Keratinocyte (primary cell): ENCODE data around the gene ELMOD1. TPM values are rescaled to one million over a fixed set of nuclear protein-coding genes. Genes with fewer than 3 reads are reported as not detected.

ENCODE experiments used
- DNase-seq: peaks from one replicate; pipeline ENCODE4 v3.0.0-alpha.2; 2011; ENCODE audit warnings: low read depth, missing footprints, low spot score
- FAIRE-seq: peaks from 2 replicates; lab custom pipeline; 2011; peaks lifted over from hg19 to GRCh38; lab: Jason Lieb, UNC
- H2AFZ ChIP-seq: 2 replicates; pipeline ENCODE4 v1.6.0; 2012; ENCODE audit warnings: low read length, control low read depth, inconsistent platforms; ENCODE audit not compliant: control insufficient read depth
- H3K27ac ChIP-seq: 2 replicates; pipeline ENCODE4 v1.5.1; 2011; ENCODE audit warnings: low read length; ENCODE audit not compliant: control insufficient read depth, insufficient read depth
- H3K27me3 ChIP-seq: 3 replicates; pipeline ENCODE4 v1.6.0; 2011; ENCODE audit warnings: low read length; ENCODE audit not compliant: control insufficient read depth, insufficient read depth; ENCODE audit errors: extremely low read depth
- H3K36me3 ChIP-seq, 2 experiments: 2 replicates in 1 of 2; 3 replicates in 1 of 2; pipeline ENCODE4 v1.5.1; 2011; ENCODE audit warnings: low read length in 2 of 2, mild to moderate bottlenecking in 1 of 2; ENCODE audit not compliant: control insufficient read depth in 2 of 2, insufficient read depth in 2 of 2; ENCODE audit errors: extremely low read depth in 1 of 2
- H3K4me1 ChIP-seq: 3 replicates; pipeline ENCODE4 v1.5.1; 2011; ENCODE audit warnings: low read length; ENCODE audit not compliant: control insufficient read depth, insufficient read depth; ENCODE audit errors: extremely low read depth
- H3K4me2 ChIP-seq: 3 replicates; pipeline ENCODE4 v1.6.0; 2011; ENCODE audit warnings: low read depth, low read length; ENCODE audit not compliant: control insufficient read depth, insufficient read depth; ENCODE audit errors: extremely low read depth
- H3K4me3 ChIP-seq, 3 experiments: fragments of 200-600 bp in 1 of 3; sonication (generic) in 1 of 3; 2 replicates in 2 of 3; 3 replicates in 1 of 3; pipeline ENCODE4 v1.5.1; 2011 to 2016; ENCODE audit warnings: low read length in 3 of 3, mild to moderate bottlenecking in 3 of 3, control low read depth in 2 of 3, inconsistent platforms in 1 of 3, low read depth in 1 of 3, mixed read lengths in 1 of 3, mixed run types in 1 of 3, moderate library complexity in 1 of 3; ENCODE audit not compliant: control insufficient read depth in 2 of 3, insufficient read depth in 2 of 3; ENCODE audit errors: extremely low read depth in 1 of 3
- H3K79me2 ChIP-seq: 2 replicates; pipeline ENCODE4 v1.6.0; 2012; ENCODE audit warnings: low read length; ENCODE audit not compliant: control insufficient read depth, insufficient read depth
- H3K9ac ChIP-seq: 3 replicates; pipeline ENCODE4 v1.6.0; 2011; ENCODE audit warnings: low read length; ENCODE audit not compliant: control insufficient read depth, insufficient read depth; ENCODE audit errors: extremely low read depth
- H3K9me1 ChIP-seq: 3 replicates; pipeline ENCODE4 v1.6.0; 2011; ENCODE audit warnings: low read length; ENCODE audit not compliant: control insufficient read depth, insufficient read depth; ENCODE audit errors: extremely low read depth
- H3K9me3 ChIP-seq: 2 replicates; pipeline ENCODE4 v1.5.1; 2012; ENCODE audit warnings: low read depth, low read length; ENCODE audit not compliant: control insufficient read depth
- H4K20me1 ChIP-seq: 3 replicates; pipeline ENCODE4 v1.6.0; 2011; ENCODE audit warnings: low read length; ENCODE audit not compliant: control insufficient read depth, insufficient read depth; ENCODE audit errors: extremely low read depth
- CTCF ChIP-seq, 3 experiments: IDR thresholded peaks in 1 of 3; conservative IDR thresholded peaks in 1 of 3; optimal IDR thresholded peaks in 1 of 3; 2 replicates in 2 of 3; 3 replicates in 1 of 3; pipeline versions ENCODE3 to v1.5.1; 2011; ENCODE audit warnings: low read length in 3 of 3, mild to moderate bottlenecking in 3 of 3, moderate library complexity in 2 of 3, control low read depth in 1 of 3, inconsistent platforms in 1 of 3; ENCODE audit not compliant: insufficient read depth in 2 of 3; ENCODE audit errors: extremely low read depth in 1 of 3
- EZH2 ChIP-seq: IDR thresholded peaks from one replicate; pipeline ENCODE4 v1.6.1; 2012; ENCODE audit warnings: inconsistent platforms, mild to moderate bottlenecking, low read length, moderate library complexity
- dilution Hi-C: fragments of 300-500 bp; cut with MboI; formaldehyde crosslinking; loops from one replicate; pipeline ENCODE4 v1.7.0; 2020; ENCODE audit warnings: low sequenced_read_pairs; ENCODE audit not compliant: extremely low pct_ligation_motif_present
- polyA plus RNA-seq, 5 experiments: library from polyadenylated mRNA; depleted of rRNA in 3 of 5; stranded (reverse) in 3 of 5; stranded (forward) in 1 of 5; unstranded in 1 of 5; fragments of >200 nt; gene quantifications; 1 replicate in 1 of 5; 2 replicates in 3 of 5; 3 replicates in 1 of 5; pipeline versions ENCODE4 v1.2.1 to v1.2.3, GENCODE V29; 2011 to 2012; ENCODE audit warnings: missing spikeins in 2 of 5, low read depth in 1 of 5, low replicate concordance in 1 of 5

Gene ELMOD1
- polyA plus RNA-seq, 1 donor (not counting 4 experiments of a cell fraction or from before 2014, with no cell fraction given): 0.63 TPM

GRCh38 chr11:107695446-107695845, 104.5 kb downstream of the ELMOD1 start:
- H3K9me3 ChIP-seq: no peaks in the 10 kb centered on the region
- no peak for DNase-seq
- H3K27ac ChIP-seq: no peak overlapping the region
- no peaks in the 10 kb centered on the region for H3K27me3 ChIP-seq
- H4K20me1 ChIP-seq: no peaks in the 10 kb centered on the region
- no peak overlapping the region for H3K4me2 ChIP-seq
- H3K4me1 ChIP-seq: peaks cover 9% of the 10 kb centered on the region
- H3K4me3 ChIP-seq: no peak overlapping the region
- dilution Hi-C loops: no loop called here
- no peaks in the 10 kb centered on the region for H3K36me3 ChIP-seq
- FAIRE-seq: no peak
- H3K9me1 ChIP-seq: no peaks in the 10 kb centered on the region
- TF ChIP-seq CTCF (optimal IDR thresholded peaks at IDR 0.05 in 1 of 3, IDR thresholded peaks at IDR 0.05 in 1 of 3, conservative IDR thresholded peaks at IDR 0.05 in 1 of 3; ENCODE audit: extremely low read depth in 1 of 3, insufficient read depth in 2 of 3, low read length in 3 of 3) (no peak), EZH2 (no peak)
- no peak overlapping the region for H3K9ac ChIP-seq
- no peaks in the 10 kb centered on the region for H3K79me2 ChIP-seq
- H2AFZ ChIP-seq: no peak overlapping the region

GRCh38 chr11:107696140-107696539, 105.2 kb downstream of the ELMOD1 start:
- Histone ChIP-seq H3K4me2 (peak overlapping the region; percentile 3), H3K9ac (no peak overlapping the region), H4K20me1 (no peaks in the 10 kb centered on the region), H2AFZ (no peak overlapping the region), H3K27me3 (no peaks in the 10 kb centered on the region), H3K27ac (no peak overlapping the region), H3K9me3 (no peaks in the 10 kb centered on the region), H3K36me3 (no peaks in the 10 kb centered on the region), H3K4me3 (no peak overlapping the region), H3K79me2 (no peaks in the 10 kb centered on the region), H3K4me1 (peaks cover 9% of the 10 kb centered on the region), H3K9me1 (no peaks in the 10 kb centered on the region)
- DNase-seq (no peak), FAIRE-seq (peak; percentile 95)
- no peak for TF ChIP-seq CTCF (optimal IDR thresholded peaks at IDR 0.05 in 1 of 3, IDR thresholded peaks at IDR 0.05 in 1 of 3, conservative IDR thresholded peaks at IDR 0.05 in 1 of 3; ENCODE audit: extremely low read depth in 1 of 3, insufficient read depth in 2 of 3, low read length in 3 of 3)
- TF ChIP-seq EZH2: no peak
- dilution Hi-C loops: no loop called here
